IMR-90 (cell line): ENCODE results near the gene RHOBTB3.

Experiments
- BHLHE40 ChIP-seq: fragments of 150-350 bp; IDR thresholded peaks from 2 replicates; pipeline ENCODE4 v1.6.1; 2016; ENCODE audit warnings: mild to moderate bottlenecking, low read depth, low read length
- CEBPB ChIP-seq: IDR thresholded peaks from 2 replicates; pipeline ENCODE4 v1.6.1; 2012; ENCODE audit warnings: low read depth, low read length, improper control_type of control experiment
- CHD1 ChIP-seq: IDR thresholded peaks from 2 replicates; pipeline ENCODE4 v1.6.1; 2012; ENCODE audit warnings: low read depth, low read length, improper control_type of control experiment
- CTCF ChIP-seq: conservative IDR thresholded peaks from 2 replicates; pipeline ENCODE4 v1.5.1; 2012; ENCODE audit warnings: mild to moderate bottlenecking, low read depth, low read length, improper control_type of control experiment
- FOS ChIP-seq: fragments of 150-350 bp; IDR thresholded peaks from 2 replicates; pipeline ENCODE4 v1.6.1; 2016; ENCODE audit warnings: low read depth, low read length
- MAFK ChIP-seq: IDR thresholded peaks from 2 replicates; pipeline ENCODE4 v1.6.1; 2012; ENCODE audit warnings: low read depth, low read length, improper control_type of control experiment
- NFE2L2 ChIP-seq: fragments of 150-350 bp; IDR thresholded peaks from 2 replicates; pipeline ENCODE4 v1.6.1; 2016; ENCODE audit warnings: low read depth, mild to moderate bottlenecking, low read length
- POLR2A ChIP-seq: IDR thresholded peaks from 2 replicates; pipeline ENCODE4 v1.6.1; 2012; ENCODE audit warnings: mild to moderate bottlenecking, low read depth, low read length
- RCOR1 ChIP-seq: IDR thresholded peaks from 2 replicates; pipeline ENCODE4 v1.6.1; 2012; ENCODE audit warnings: mild to moderate bottlenecking, low read length, improper control_type of control experiment; ENCODE audit not compliant: insufficient replicate concordance
- SMC3 ChIP-seq: fragments of 150-350 bp; IDR thresholded peaks from 2 replicates; pipeline ENCODE4 v1.6.1; 2016; ENCODE audit warnings: low read depth, mild to moderate bottlenecking, antibody characterized with exemption, low read length, moderate library complexity
- USF2 ChIP-seq: fragments of 150-350 bp; IDR thresholded peaks from 2 replicates; pipeline ENCODE4 v1.6.1; 2017; ENCODE audit warnings: mild to moderate bottlenecking, antibody characterized with exemption, low read length, low read depth

GRCh38 chr5:95718738-95719137 is 12.4 kb upstream of the RHOBTB3 start:
- TF ChIP-seq CTCF = no peak
- TF ChIP-seq USF2 = no peak
- TF ChIP-seq POLR2A = no peak
- no peak for TF ChIP-seq MAFK
- TF ChIP-seq BHLHE40 = no peak
- no peak for TF ChIP-seq CEBPB
- TF ChIP-seq CHD1 = no peak
- no peak for TF ChIP-seq FOS
- no peak for TF ChIP-seq SMC3
- no peak for TF ChIP-seq RCOR1
- TF ChIP-seq NFE2L2 = no peak
